ENCODE data around the gene ANKRD2.
A peak's percentile ranks its signal among the peaks of the same experiment; 100 is the strongest.

ANKRD2 gene

DNA sequence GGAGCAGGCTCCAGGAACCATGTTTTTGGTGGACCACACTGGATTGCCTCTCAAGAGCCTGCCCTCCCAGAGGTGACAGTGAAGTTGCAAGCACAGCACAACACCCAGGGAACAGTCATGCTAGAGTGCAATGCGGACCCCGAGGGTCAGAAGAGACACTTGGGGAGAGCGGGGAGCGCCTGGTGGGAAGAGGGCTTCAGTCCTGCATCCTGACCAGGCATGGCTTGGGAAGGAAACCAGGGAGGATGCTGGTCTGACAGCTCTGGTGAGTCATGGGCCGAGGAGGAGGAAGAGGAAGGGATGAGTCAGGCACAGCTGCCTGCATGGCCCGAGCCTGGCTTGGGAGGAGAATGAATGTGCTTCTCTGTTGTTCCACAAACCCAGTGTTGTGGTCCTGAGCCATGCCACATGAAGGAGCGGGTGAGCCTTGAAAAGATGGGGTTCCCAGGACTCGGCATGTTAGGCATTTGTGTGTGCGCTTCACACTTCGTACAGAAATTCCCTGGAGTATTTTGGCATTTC is 29.5 kb upstream of the ANKRD2 start:
- peak overlapping the region; percentile 8; the same call in 1 of the 2 replicates for H3K4me3 ChIP-seq (ENCODE audit: low read depth, low read length)
- DNase-seq (ENCODE audit: low read depth, low spot score), result peak; percentile 83
- CTCF ChIA-PET, result interaction anchor here (0.7 to 10.9 kb wide), 4 partner anchors 7 to 44 kb away, joined by 4 to 150 read pairs (median 14); partner anchors contain the start of gene UBTD1
- POLR2A ChIA-PET, result interaction anchor here (0.9 to 1.9 kb wide), 4 partner anchors 9 to 144 kb away, joined by 3 to 15 read pairs (median 4); partner anchors contain the start of genes AVPI1 and UBTD1
- TF ChIP-seq, protein P1, sequence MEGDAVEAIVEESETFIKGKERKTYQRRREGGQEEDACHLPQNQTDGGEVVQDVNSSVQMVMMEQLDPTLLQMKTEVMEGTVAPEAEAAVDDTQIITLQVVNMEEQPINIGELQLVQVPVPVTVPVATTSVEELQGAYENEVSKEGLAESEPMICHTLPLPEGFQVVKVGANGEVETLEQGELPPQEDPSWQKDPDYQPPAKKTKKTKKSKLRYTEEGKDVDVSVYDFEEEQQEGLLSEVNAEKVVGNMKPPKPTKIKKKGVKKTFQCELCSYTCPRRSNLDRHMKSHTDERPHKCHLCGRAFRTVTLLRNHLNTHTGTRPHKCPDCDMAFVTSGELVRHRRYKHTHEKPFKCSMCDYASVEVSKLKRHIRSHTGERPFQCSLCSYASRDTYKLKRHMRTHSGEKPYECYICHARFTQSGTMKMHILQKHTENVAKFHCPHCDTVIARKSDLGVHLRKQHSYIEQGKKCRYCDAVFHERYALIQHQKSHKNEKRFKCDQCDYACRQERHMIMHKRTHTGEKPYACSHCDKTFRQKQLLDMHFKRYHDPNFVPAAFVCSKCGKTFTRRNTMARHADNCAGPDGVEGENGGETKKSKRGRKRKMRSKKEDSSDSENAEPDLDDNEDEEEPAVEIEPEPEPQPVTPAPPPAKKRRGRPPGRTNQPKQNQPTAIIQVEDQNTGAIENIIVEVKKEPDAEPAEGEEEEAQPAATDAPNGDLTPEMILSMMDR (IDR thresholded peaks at IDR 0.05; ENCODE audit: insufficient read depth, low read length, missing control alignments), result no peak

DNA sequence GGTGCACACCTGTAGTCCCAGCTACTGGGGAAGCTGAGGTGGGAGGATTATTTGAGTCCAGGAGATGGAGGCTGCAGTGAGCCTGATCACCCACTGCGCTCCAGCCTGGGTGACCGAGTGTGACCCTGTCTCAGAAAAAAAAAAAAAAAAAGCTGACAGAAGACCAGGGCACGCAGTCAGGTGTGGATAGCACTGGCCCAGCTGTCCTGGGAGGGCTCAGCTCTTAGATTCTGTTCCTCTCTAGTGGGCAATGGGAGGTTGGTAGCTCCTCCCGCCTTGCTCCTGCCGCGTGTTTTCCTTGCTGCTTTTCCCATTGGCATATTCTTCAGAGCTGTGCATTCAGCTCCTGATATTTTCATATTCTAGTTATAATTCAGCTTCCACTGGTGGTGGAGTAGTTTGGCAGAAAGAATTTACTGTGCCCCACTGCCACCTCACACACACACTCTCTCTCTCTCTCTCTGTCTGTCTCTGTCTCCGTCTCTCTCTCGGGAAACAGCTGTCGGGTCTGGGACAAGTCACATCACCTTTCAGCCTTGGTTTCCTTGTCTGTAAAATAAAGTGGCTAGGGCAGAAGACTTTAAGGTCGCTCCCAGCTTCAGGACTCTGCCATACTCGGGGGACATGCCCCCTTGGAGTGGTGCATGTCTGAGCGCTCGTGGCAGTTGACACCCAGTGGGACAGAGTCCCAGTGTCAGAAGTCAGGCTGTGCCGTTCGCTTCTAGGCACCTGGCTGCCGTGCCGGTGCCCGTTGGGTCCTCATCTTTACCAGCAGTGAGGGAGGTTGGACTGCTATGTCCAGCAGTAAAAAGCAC is 25.9 kb upstream of the ANKRD2 start:
- ChIA-PET POLR2A (no interaction called here), CTCF (interaction anchor here (0.9 to 10.3 kb wide), 5 partner anchors 9 to 136 kb away, joined by 3 to 150 read pairs (median 4); no protein-coding TSS in a partner anchor)
- TF ChIP-seq, protein P1 (IDR thresholded peaks at IDR 0.05; ENCODE audit: insufficient read depth, low read length, missing control alignments), result no peak
- H3K4me3 ChIP-seq (ENCODE audit: low read depth, low read length), result no peak overlapping the region
- no peak for DNase-seq (ENCODE audit: low read depth, low spot score)

DNA sequence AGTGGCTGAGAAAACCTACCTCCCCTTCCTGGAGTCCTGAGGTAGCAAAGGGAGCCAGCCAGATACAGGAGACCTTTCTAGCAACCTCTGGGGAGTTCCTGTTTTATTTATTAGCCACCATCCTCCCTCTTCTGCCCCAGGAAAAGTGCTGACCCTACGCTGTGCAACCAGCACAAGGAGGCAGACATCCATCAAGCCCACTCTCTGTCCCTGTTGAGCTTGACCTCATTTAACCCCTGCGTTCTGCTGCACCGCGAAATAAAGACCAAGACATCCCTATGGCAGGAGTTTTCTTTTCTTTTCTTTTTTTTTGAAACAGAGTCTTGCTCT is 25.3 kb upstream of the ANKRD2 start:
- ChIA-PET POLR2A (no interaction called here), CTCF (interaction anchor here (1.2 to 10.3 kb wide), 4 partner anchors 10 to 83 kb away, joined by 3 to 157 read pairs (median 79); partner anchors contain the start of gene ANKRD2)
- no peak for DNase-seq (ENCODE audit: low read depth, low spot score)
- H3K4me3 ChIP-seq (ENCODE audit: low read depth, low read length), result no peak overlapping the region
- TF ChIP-seq, protein P1 (IDR thresholded peaks at IDR 0.05; ENCODE audit: insufficient read depth, low read length, missing control alignments), result no peak

DNA sequence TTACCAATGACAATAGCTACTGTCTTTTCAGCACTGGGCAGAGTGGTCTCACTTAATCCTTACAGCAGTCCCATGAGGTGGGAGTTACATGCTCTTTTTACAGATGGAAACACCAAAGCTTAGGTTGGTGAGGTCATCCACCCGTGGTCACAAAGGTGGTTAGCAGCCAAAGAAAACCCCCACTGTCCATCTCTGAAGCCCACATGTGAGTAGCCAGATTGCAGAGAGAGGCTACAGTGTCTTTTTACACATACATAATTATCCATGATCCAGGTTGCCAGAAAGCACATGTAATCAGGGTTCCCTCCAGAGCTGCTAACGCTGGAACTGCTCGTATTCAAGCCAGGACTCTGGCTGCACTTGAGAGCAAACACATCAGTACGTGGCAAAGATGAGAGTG is 24.6 kb upstream of the ANKRD2 start:
- TF ChIP-seq, protein P1 (IDR thresholded peaks at IDR 0.05; ENCODE audit: insufficient read depth, low read length, missing control alignments), result no peak
- no peak overlapping the region for H3K4me3 ChIP-seq (ENCODE audit: low read depth, low read length)
- POLR2A ChIA-PET, result interaction anchor here (1.0 kb wide), 1 partner anchor 49 kb away, joined by 5 read pairs; the partner anchor contains the start of gene UBTD1
- DNase-seq (ENCODE audit: low read depth, low spot score), result no peak
- CTCF ChIA-PET, result interaction anchor here (10.2 to 10.3 kb wide), 2 partner anchors 10 to 22 kb away, joined by 150 to 157 read pairs; partner anchors contain the start of gene ANKRD2

DNA sequence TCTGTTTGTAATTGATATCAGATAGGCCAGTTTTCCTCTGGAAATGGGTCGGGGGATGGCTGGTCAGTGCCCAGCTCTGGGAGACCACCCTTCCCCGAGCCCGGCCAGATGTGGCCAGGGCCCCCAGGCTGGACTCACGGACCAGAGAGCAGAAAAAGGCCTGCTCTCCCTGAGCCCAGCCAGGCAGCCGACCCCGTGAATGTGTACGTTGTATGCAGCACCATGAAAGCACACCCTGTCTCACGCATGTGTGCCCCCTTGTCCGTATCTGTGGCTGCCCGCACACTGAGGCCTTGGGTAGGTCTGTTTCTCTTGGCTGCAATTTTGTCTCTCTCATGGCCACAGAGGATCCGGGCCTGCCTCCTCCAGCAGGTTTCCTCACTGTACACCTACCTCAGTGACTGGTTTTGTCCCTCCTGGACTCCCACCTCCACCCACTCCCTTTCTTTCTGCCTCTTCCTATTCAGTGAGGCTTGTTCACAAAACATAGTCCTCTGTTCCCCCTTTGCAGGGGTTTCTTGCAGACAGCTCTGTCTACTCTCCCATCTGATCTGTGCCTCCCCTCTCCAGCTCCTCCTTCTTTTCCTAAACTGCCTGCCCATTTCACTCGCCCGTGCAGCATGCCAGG is 23.6 kb upstream of the ANKRD2 start:
- POLR2A ChIA-PET, result no interaction called here
- TF ChIP-seq, protein P1 (IDR thresholded peaks at IDR 0.05; ENCODE audit: insufficient read depth, low read length, missing control alignments), result no peak
- DNase-seq (ENCODE audit: low read depth, low spot score), result no peak

More for the DNA sequence above, 23.6 kb upstream of the ANKRD2 start:
- no peak overlapping the region for H3K4me3 ChIP-seq (ENCODE audit: low read depth, low read length)
- CTCF ChIA-PET, result interaction anchor here (1.1 to 10.3 kb wide), 4 partner anchors 11 to 85 kb away, joined by 3 to 188 read pairs (median 154); partner anchors contain the start of gene ANKRD2

Measured in AG04449 (cell line).